Right cardiac atrium (tissue), 5 donors: ENCODE results near the gene LNX1. TPM values are rescaled to one million over a fixed set of nuclear protein-coding genes. Genes with fewer than 3 reads are reported as not detected.

Experiments
- ATAC-seq, 2 donors: fragments of 200-7000 bp; cut with Tn5 transposase; one replicate each; pipeline versions ENCODE4 v1.8.0 to v1.9.1; 2020; ENCODE audit warnings: moderate library complexity in 2 of 2, mild to moderate bottlenecking in 1 of 2
- DNase-seq, 3 donors: peaks; one replicate each; pipeline ENCODE4 v3.0.0-alpha.2; 2020
- H3K27ac ChIP-seq: one replicate; pipeline ENCODE4 v1.5.1; 2013; ENCODE audit warnings: mild to moderate bottlenecking, low read length, control low read depth, moderate library complexity
- H3K27me3 ChIP-seq: one replicate; pipeline ENCODE4 v1.6.1; 2013; ENCODE audit not compliant: control insufficient read depth, insufficient read depth
- H3K4me1 ChIP-seq: one replicate; pipeline ENCODE4 v1.6.1; 2013; ENCODE audit warnings: low read length; ENCODE audit not compliant: control insufficient read depth, insufficient read depth
- H3K4me3 ChIP-seq: one replicate; pipeline ENCODE4 v1.5.1; 2013; ENCODE audit warnings: low read length, control low read depth
- H3K9me3 ChIP-seq: one replicate; pipeline ENCODE4 v1.6.1; 2013; ENCODE audit warnings: low read length; ENCODE audit not compliant: control insufficient read depth
- WGBS: extraction: QIAGEN DNeasy Blood & Tissue Kit; methylation state at CpG from one replicate; pipeline ENCODE4 v1.1.7; 2013; 5-methylcytosine and 5-hydroxymethylcytosine counted together
- intact Hi-C, 4 donors: fragments of 100-400 bp; cut with DNase I; formaldehyde crosslinking; loops; one replicate each; pipeline versions ENCODE4 v1.11.0 to v1.14.0; 2022 to 2023
- polyA plus RNA-seq: library from polyadenylated mRNA; stranded (reverse); fragments of 200-250 nt; gene quantifications from one replicate; pipeline ENCODE4 v1.2.3, GENCODE V29; 2013
- total RNA-seq, 4 donors: library from RNA; stranded (reverse); fragmentation: NEBNext Ultra II Directional; extraction: Animal tissue kit (Norgen Biotek cat#: 25700); gene quantifications; one replicate each; pipeline ENCODE4 v1.2.1, GENCODE V29; 2021
- donor health status: healthy with polysubstance abuse.
- donor health status: DM: no; HTN: yes; CAD: no.
- donor health status: DM: no; HTN: no; CAD: no.
- donor health status: DM: no; HTN: yes; CAD: no; lungs with severe emphysema.
- donor health status: DM: yes; HTN: yes; CAD: no.

The LNX1 gene
- total and polyA plus RNA-seq, 5 donors: 4.4 to 11.5 (median 6.8) TPM

DNA sequence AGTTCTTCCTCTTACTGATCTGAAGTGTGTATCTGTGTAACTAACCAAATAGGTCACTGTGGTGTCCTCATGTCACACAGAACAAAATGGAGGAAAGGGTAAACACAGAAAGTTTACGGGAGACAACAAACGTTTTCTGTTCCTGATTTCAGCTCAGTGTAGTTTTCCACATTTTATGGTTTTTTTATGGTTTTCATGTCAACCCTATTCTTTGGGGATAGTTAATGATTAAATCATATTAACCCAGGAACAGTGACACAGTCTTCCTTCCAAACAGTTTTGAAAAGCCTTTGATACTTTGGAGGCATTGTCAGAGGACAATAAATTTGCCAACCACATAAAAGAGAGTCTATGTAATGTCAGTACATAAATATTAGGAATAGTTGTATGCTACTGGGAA lies 4.2 kb downstream of the LNX1 start:
- intact Hi-C loops: no loop called here
- DNase-seq: no peak
- Histone ChIP-seq H3K27me3 (no peaks in the 10 kb centered on the region), H3K4me3 (no peak overlapping the region), H3K4me1 (peaks cover 5% of the 10 kb centered on the region), H3K9me3 (no peaks in the 10 kb centered on the region), H3K27ac (no peak overlapping the region)
- WGBS: 74% methylated on average over 2 of the region's 2 CpGs
- no peak for ATAC-seq

DNA sequence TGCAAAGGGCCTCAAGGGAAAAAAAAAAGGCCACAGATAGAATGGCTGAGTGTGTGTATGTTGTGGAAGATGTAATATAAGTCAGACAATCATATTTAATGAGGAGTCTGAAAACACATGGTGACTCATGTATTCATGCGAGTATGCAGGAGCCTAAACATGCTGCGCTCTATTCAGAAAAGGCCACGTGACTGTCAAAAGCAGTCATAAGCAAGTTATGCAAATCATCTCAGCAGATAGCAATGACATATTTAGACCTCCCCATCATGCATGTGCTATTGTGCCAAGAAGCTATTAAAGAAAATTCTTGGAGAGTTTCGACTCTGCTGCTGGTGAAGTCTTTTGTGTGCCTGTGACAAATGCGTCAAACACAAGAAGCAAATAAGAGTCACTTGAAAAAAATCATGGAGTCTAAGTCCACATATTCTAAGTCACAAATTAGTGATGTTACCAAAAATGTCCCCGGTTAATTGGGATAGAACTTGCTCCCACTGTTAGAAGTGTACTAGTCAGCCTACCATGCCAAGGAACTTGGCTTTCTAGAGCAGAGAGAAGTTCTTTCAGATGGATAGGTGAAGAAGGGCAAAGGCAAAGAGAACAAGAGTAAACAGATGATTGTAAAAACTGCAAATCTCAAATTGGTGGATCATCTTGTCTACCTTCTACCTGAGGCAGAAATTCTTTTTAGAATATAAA lies 5.0 kb downstream of the LNX1 start:
- DNase-seq: no peak
- WGBS: 46% methylated on average over 6 of the region's 6 CpGs
- Histone ChIP-seq H3K4me3 (no peak overlapping the region), H3K27me3 (no peaks in the 10 kb centered on the region), H3K27ac (no peak overlapping the region), H3K9me3 (no peaks in the 10 kb centered on the region), H3K4me1 (peaks cover 3% of the 10 kb centered on the region)
- peak in 1 of 2 donors; percentile 69 for ATAC-seq
- intact Hi-C loops: no loop called here

DNA sequence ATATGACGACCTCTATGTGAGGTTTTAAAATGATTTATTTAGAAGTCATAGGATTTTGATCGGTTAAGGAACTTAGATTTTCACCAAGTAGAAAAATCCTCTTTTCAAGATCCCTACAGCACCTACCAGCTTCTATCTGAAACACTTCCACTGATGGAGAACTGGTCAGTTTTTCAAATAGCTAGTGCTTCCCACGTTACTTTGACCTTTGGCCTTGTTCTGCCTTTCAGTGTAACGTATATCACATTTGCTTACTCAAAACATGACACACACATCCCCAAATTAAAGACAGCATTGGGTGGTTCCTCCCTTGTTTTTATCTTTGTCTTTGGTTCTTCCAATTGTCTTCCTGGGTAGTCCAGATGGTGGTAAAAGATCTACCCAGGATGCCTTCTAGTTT lies 6.6 kb downstream of the LNX1 start:
- 86% methylated on average over 4 of the region's 4 CpGs for whole genome bisulfite sequencing
- Histone ChIP-seq H3K4me3 (no peak overlapping the region), H3K27ac (no peak overlapping the region), H3K27me3 (no peaks in the 10 kb centered on the region), H3K9me3 (no peaks in the 10 kb centered on the region), H3K4me1 (peaks cover 3% of the 10 kb centered on the region)
- ATAC-seq (no peak), DNase-seq (no peak)
- intact Hi-C loops: no loop called here

DNA sequence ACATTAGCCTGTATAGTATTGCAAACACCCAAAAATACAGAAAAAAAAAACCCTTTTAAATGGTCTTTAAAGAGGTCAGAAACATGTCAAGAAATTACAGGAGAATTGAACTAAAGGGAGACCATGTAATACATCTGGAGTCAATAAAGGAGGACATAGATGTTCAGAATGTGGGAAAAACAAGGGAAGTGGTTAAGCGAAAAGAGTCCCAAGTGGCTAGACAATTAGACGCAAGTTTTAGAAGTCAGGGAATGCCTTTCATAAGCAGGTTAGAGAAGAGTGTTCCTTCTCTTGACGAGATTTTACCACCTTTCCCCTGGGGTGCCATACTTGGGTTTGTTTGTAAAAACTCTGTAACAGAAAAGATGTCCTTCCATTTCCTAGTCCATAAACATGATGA lies 7.8 kb downstream of the LNX1 start:
- intact Hi-C loops: no loop called here
- no peaks in the 10 kb centered on the region for H3K4me1 ChIP-seq
- H3K4me3 ChIP-seq: no peak overlapping the region
- no peak overlapping the region for H3K27ac ChIP-seq
- WGBS: 91% methylated on average over 3 of the region's 3 CpGs
- no peaks in the 10 kb centered on the region for H3K9me3 ChIP-seq
- no peaks in the 10 kb centered on the region for H3K27me3 ChIP-seq
- DNase-seq (no peak), ATAC-seq (no peak)

DNA sequence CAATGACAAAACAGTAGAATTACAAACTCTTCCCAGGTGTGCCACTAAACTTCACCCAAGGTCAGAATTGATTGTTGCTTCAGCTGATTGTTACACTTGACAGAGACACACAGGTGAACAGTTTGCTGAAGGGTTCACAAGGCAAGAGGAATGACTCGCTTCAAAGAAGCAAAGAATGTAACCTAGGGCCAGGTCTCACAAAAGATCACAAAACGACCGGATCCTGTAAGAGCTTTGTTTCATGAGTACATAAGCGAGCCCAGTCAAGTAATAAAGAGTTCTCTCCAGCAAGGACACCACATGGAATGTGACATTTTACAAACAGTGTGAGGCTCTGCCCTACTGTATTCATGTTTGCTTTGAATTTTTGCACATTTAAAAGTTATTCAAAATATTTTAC lies 9.1 kb downstream of the LNX1 start:
- Histone ChIP-seq H3K27ac (no peak overlapping the region), H3K27me3 (no peaks in the 10 kb centered on the region), H3K9me3 (no peaks in the 10 kb centered on the region), H3K4me1 (peaks cover 2% of the 10 kb centered on the region), H3K4me3 (no peak overlapping the region)
- ATAC-seq (no peak), DNase-seq (no peak)
- intact Hi-C loops: no loop called here
- WGBS: 83% methylated on average over 4 of the region's 4 CpGs

DNA sequence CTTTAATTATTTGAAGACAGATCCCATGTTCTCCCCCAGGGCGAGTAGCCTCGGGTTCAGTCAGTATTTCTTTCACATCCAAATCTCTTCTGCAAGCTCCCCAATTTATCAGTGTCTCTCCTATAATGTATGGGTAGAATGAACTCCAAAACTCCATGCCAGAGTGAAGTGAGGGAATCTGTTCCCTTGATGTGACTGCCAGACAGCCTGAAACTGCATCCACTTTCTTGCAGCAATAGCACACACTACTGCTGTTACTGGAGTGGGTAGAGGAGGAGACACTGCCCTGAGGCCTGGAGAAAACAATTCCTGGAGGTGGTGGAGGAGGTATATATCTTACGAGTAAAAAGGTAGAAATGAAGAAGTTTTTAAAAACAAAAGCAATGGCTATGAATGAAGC lies 11.0 kb downstream of the LNX1 start:
- 86% methylated on average over 3 of the region's 3 CpGs for WGBS
- ATAC-seq (no peak), DNase-seq (no peak)
- H3K9me3 ChIP-seq: no peaks in the 10 kb centered on the region
- intact Hi-C loops: no loop called here
- H3K27ac ChIP-seq: no peak overlapping the region
- H3K4me3 ChIP-seq: no peak overlapping the region
- H3K27me3 ChIP-seq: no peaks in the 10 kb centered on the region
- peaks cover 2% of the 10 kb centered on the region for H3K4me1 ChIP-seq

DNA sequence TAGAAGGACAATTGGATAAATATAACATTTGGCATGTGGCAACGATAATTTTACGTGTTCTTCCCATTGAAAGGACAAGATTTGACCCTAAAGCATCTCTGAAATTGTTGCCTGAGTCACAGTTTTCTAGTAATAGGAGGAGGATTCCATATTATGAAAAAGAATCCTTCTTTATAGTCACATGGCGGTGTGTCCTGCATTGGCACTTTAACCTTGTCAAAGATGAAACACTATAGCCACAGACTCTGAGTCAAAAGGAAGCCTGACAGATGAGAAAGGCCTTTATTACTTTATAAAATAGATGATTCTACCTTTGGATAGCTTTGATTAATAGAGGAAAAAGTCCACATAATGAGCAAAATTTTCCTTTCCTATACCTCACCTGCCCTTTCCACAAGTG lies 11.5 kb downstream of the LNX1 start:
- peaks cover 2% of the 10 kb centered on the region for H3K4me1 ChIP-seq
- intact Hi-C loops: no loop called here
- 71% methylated on average over 3 of the region's 3 CpGs for WGBS

DNA sequence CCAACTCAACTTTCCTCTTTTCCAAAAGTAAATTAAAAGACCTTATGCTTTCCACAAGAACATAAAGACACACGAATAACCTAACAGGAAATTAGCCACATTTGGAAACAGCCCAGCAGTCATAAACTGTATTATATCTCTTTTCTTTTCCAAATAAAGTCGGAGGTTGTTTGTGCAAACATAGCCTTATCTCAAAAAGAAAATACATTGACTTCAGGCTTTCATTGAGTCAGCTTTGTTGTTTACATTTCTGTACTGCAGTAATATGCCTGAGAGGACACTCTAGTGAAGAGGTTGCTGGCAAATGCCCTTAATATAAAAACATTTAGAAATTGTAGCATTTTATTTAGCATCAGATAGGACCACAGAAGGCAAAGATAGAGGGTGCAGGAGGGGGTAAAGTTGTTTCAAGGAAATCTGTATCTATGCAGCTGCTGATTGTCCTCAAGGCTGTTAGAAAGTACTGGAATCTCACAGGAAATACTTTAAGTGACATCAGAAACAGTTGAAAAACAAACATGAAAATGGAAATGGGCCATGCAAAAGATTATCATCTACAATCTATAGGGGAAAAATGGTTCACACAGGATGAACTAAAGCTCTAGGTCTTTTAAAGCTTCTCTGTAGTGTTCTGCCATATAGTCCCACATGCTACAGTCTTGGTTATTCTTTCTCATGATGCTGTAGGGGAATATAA lies 14.5 kb downstream of the LNX1 start:
- Histone ChIP-seq H3K4me1 (peaks cover 2% of the 10 kb centered on the region), H3K27ac (no peak overlapping the region), H3K9me3 (no peaks in the 10 kb centered on the region), H3K4me3 (no peak overlapping the region), H3K27me3 (no peaks in the 10 kb centered on the region)
- DNase-seq: no peak
- peak in 1 of 2 donors; percentile 21 for ATAC-seq
- WGBS: 27% methylated on average over 2 of the region's 2 CpGs
- intact Hi-C loops: no loop called here

More for the DNA sequence above, 11.5 kb downstream of the LNX1 start:
- no peak for ATAC-seq
- Histone ChIP-seq H3K27me3 (no peaks in the 10 kb centered on the region), H3K4me3 (no peak overlapping the region), H3K9me3 (no peaks in the 10 kb centered on the region), H3K27ac (no peak overlapping the region)
- DNase-seq: no peak

DNA sequence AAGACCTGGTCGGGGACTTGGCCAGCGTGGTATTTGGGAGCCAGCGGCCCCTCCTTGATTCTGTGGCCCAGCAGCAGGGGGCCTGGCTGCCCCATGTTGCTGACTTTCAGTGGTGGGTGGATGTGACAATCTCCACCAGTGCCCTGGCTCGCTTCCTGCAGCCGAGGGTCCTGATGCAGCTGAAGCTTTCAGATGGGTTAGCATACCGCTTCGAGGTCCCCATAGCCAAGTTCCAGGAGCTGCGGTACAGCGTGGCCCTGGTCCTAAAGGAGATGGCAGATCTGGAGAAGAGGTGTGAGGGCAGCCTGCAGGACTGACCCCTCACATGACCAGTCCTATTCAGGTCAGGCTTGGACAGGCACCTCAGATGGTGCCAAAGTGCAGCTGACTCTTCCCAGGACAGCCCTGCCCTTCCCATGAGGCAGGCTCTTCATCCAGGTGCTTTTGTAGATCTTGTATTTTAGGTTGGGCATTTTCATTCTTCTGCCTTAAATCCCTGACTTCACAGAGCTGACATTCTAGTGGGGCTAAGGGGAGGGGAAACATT lies 15.1 kb downstream of the LNX1 start:
- ATAC-seq (no peak), DNase-seq (no peak)
- Histone ChIP-seq H3K4me1 (peaks cover 2% of the 10 kb centered on the region), H3K27ac (no peak overlapping the region), H3K9me3 (no peaks in the 10 kb centered on the region), H3K27me3 (no peaks in the 10 kb centered on the region), H3K4me3 (no peak overlapping the region)
- 92% methylated on average over 9 of the region's 9 CpGs for WGBS
- intact Hi-C loops: no loop called here

DNA sequence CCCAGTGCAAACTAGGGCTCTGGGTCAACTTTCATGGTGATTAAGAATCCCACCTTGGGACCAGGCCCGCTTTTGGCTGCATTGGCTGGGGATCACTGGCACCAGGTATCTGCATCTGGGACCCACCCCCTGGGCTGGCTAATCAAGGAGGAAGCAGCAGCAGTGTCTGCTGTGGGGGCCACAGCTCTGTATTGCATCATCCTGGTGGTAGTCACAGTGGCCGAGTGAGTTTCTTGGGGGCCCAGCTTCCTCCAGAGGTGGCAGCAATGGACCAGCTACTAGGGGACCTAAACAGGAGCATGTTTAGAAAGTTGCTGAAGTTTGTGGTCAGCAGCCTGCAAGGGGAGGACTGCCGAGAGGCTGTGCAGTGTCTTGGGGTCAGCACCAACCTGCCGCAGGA lies 15.7 kb downstream of the LNX1 start:
- Histone ChIP-seq H3K4me1 (peaks cover 2% of the 10 kb centered on the region), H3K27ac (no peak overlapping the region), H3K27me3 (no peaks in the 10 kb centered on the region), H3K4me3 (no peak overlapping the region), H3K9me3 (no peaks in the 10 kb centered on the region)
- WGBS: 90% methylated on average over 4 of the region's 4 CpGs
- no peak for ATAC-seq
- no peak for DNase-seq
- intact Hi-C loops: no loop called here

DNA sequence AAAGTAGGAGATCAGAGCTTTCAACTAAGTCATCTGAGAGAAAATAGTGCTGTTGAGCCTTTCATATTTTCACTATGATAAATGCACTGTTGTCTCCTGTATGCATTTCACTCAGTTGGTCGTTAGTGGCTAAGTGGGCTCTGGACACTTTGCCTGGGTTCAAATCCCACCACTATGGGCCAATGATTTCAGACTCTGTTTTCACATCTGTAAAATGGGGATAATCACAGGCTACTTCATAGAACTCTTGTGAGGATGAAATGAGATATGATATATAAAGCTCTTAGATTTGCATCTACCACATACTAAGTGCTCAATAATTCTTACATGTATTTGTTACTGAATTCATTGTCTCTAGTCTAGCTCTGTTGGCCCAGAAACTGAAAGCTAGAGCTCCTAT lies 16.8 kb downstream of the LNX1 start:
- intact Hi-C loops: no loop called here
- ATAC-seq (no peak), DNase-seq (no peak)
- Histone ChIP-seq H3K9me3 (no peaks in the 10 kb centered on the region), H3K27ac (no peak overlapping the region), H3K4me1 (peaks cover 2% of the 10 kb centered on the region), H3K4me3 (no peak overlapping the region), H3K27me3 (no peaks in the 10 kb centered on the region)
- 93% methylated on average over 1 of the region's 1 CpG for WGBS
